GM18907 (cell line): ENCODE results near the gene SERGEF.

Source experiments
- ATAC-seq: cut with Tn5 transposase; IDR thresholded peaks from one replicate; pipeline ENCODE4 v1.9.1; 2021; ENCODE audit warnings: mild to moderate bottlenecking, moderate library complexity; ENCODE audit not compliant: unreplicated experiment

SERGEF gene

DNA sequence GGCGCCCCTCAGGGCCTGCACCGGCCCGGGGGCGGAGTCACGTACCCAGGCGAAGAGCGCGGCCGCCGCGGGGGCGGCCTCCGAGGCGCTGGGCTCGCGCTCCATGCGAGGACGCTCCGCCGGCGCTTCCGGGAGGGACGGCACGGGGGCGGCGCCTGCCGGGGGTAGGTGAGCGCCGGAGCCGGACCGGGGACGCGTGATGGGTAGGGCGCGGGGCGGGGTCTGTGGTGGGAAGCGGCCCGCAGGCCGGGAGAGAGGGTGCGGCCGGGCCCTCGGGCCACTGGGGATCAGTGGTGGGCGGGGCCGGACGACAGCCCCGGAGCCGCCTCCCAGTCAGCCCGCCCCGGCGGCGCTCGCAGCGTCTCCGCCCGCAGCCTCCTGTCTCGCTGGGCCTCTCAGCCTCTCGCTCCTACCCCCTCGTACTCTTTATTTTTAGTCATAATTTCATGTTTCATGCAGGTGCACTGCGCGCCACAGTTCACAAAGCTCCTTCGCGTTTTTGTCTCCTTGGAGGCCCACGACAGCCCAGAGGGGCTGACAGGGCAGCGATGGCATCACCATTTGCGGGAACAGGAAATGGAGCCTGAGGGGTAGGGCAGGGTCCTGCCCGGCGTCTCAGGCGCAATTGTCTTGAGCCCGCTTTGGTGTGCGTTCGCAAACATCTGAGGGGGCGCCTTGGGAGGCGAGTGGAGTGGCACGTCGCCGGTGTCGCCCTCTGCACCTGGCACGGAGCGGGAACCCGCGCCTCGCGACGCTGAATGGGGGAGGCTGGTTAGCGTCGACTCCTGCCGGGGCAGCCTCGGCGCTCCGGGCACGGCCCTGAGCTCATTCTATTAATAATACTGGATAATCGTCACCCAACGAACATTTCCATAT, at the start of gene SERGEF:
SERGEF (minus strand) TSS at position 142 of the 876 bp plus-strand sequence; CDS start at position 105, 37 bp downstream.
- peak; percentile 92 for ATAC-seq

DNA sequence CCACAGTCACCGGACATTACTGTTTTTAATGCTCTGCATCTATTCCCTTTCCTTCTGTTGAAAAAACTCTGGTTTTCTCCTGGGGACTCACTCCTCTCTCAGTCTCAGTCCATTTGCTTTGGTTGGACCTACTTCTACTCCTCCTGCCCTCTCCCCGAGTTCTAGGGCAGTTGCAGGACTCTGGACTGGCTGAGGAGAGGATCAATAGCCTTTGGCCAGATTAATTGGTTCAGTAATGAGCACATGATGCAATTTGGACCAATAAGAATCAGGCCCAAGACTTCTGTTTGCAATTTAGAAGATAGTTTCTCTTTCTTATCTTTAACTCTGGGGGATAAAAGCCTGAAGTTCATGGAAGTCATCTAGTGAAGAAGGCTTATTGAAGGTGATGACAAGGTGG, 48.5 kb upstream of the SERGEF start:
- no peak for ATAC-seq

DNA sequence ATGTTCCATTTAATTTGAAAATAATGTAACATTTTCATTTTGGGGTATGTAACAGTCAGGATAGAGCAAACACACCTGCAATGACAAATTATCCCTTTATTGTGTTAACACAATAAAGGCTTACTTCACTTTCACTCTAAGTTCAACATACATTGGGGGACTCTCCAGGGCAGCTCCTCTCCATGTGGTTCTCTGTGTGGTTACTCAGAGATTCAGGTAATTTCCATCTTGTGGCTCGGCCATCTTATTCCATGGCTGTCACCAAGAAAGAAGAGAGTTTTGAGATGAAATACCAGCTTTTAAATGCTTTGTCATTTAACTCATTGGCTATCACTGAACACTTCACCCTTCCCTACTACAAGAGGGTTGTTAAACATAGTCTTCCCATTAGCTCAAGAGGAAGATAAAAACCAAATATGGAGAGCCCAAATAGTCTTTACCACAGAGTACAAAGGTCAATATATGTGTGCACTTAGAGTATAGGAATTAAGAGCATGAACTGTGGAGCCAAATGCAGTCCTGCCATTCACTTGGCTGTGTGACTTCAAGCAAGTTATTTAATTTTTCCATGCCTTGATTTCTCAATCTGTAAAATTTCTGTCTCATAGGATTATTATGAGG, 43.8 kb upstream of the SERGEF start:
- no peak for ATAC-seq

DNA sequence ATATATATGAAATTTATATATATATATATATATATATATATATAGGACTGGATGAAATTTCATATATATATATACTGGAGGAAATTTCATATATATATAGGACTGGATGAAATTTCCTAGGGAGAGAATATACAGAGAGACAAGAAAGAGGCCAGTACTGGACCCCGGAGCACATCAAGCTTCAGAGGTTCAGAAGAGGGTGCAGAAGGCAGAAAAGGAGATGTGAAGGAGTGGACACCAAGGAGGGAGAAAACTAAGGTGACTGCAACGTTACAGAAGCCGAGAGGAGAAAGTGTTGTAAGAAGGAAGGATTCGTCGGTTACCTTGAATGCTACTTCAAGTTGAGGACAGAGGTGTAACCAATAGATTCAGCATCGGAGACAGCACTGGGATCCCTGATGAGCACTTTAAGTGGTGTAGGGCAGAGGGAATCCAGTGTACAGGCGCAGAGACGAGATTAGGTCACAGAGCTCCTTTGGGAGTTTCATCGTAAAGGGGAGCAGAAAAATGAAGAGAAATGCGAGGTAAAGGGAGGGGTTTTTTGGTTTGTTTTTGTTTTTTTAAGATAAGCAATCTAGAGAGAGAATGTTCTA, 41.8 kb upstream of the SERGEF start:
- ATAC-seq, result no peak

DNA sequence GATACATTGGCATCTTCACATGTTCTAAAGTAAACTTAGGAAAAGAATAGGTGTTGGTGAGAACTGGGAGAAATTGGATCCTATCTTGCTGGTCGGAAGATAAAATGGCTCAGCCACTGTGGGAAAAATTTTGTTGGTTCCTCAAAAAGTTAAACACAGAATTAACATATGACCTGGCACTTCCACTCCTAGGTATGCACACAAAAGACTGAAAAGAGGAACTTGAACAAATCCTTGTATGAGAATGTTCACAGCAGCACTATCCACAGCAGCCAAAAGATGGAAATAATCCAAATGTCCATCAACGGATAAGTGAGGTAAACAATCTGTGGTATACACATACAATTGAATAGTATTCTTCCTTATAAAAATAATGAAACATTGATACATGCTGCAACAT, 38.0 kb upstream of the SERGEF start:
- ATAC-seq, result no peak

DNA sequence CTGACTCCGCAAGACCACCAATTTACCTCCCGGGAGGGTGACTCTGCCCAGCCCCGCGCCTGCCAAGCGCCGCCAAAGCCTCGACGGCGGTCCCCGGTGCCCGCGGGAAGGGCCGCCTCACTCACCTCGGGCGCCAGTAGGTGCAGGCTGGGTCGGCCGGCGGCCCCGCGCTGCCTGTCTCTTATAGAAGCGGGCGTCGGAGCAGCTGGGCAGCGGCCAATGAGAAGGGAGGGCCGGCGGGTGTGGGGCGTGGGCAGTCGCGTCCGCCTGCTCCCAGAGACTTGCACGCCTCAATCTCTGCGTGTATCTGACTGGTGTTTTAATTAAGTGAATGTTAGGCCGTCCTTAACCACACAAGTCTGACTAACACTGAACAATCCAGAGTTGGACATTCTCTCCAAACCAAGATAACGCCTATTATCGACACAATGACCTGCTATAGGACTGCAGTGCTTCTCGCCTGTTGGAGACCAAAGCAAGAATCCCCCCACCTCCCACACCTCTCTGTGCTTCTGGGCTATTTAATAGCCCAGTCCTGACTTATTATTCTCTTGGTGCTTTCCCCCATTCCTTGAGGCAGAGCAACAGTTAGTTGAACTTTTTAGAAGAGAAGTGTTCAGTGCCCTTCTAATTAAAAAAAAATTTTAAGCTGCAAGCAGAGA, 33.4 kb upstream of the SERGEF start, which contains the start of gene TPH1:
TPH1 (minus strand) TSS at position 154 of the 662 bp plus-strand sequence. CDS start 5,507 bp downstream, outside the sequence.
- ATAC-seq, result no peak

DNA sequence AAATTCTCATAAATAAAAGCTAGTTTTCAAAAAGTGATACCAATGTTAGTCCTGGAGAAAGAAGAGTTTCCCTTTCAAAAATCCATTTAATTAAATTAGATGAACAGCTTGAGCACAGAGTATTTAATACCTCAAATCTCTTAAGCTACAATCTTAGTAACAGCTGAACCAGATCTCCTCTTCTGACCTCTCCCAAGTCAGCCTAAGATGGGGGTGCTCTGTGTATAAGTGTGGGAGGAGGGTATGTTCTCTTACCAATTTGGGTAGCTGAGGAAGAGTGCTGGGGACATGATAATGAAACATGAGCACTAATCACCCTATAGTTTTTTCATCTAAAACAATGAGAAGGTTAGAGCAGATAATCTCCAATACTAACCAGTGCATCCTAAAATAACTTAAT, 23.6 kb upstream of the SERGEF start:
- no peak for ATAC-seq

DNA sequence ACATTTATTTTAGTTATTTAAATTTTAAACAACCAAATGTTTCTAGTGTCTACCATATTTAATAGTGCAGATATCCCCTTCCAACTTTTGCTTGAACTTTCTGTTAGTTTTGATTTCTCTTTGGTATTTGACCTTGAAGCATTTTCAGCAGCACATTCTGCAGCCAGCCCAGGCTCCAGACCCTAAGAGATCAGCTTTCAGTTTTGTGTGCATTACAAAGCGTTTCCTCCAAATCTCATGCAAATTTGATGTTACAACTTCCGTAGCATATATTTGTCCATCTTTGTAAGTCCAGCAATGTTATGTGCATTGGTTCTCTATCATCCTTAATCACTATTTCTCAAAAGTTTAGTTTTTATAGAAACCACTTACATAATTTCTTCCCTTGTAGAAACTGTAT, 14.6 kb upstream of the SERGEF start:
- ATAC-seq, result no peak

DNA sequence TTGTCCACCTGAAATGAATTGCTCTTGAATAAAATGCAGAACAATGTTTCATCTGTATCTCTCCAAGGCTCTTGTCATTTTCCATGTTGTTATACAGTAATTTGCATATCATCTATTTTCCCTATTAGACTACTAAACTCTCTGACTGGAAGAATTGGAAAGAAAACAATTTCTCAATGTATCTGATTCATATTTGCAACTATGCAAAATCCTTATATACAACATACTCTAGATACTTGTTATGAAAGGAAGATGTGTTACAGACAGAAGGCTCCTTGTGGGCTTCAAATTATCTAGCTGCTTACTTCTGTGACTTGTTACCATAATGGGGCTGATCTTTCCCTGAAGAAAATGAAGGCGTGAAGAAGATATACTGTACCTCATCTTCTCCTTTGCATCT, 9.6 kb upstream of the SERGEF start:
- ATAC-seq, result no peak

DNA sequence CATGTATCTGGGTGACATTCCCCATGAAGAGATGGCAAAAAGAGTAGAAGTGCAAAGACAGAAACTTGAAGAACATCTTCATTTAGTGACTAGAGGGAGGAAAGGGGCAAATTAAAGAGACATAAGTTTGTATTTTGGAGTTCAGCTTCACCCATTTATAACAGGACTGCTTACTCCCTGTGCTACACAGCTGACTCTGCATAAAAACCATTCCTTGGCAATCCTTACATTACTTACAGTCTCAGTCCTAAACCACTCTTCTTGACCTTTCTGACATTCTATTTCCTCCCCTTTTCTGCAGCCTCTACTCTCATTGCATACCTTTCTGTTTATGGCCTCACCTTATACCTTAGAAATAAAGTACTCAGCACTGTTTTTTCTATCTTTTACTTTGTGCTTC, 6.8 kb upstream of the SERGEF start:
- no peak for ATAC-seq

DNA sequence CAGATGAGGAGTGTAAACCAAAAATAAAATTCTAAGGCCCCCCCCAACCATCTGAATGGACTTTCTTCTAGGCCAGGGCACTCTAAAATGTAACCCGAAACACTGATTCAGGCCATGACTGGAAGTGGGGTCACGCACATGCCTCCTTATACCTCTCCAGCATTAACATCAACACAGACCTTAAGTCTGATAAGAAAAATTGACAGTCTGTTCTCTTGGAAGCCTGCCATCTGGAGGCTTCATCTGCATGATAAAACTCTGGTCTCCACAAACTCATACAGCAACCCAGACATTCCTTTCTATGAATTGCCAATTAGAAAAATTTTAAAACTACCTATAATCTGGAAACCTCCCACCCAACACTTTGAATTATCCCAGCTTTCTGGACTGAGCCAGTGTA, 3.9 kb upstream of the SERGEF start:
- ATAC-seq, result no peak

DNA sequence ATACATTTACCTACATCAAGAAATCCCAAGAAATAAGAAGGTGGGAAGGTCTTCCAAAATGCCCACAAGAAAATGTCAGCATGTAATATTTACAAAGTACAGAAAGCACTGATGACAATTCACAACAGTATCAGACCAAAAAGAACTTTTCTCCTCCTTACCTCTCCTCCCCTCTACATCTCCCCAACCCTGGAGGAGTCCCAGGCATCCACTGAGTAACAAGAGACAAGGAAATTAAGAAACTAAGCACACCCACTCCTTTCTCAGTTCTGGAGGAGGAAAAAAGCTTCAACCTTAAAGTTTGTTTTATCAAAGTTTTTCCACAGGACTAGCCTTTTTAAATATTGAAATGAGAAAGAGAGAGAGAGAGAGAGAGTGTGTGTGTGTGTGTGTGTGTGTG, 2.0 kb upstream of the SERGEF start:
- ATAC-seq, result no peak

DNA sequence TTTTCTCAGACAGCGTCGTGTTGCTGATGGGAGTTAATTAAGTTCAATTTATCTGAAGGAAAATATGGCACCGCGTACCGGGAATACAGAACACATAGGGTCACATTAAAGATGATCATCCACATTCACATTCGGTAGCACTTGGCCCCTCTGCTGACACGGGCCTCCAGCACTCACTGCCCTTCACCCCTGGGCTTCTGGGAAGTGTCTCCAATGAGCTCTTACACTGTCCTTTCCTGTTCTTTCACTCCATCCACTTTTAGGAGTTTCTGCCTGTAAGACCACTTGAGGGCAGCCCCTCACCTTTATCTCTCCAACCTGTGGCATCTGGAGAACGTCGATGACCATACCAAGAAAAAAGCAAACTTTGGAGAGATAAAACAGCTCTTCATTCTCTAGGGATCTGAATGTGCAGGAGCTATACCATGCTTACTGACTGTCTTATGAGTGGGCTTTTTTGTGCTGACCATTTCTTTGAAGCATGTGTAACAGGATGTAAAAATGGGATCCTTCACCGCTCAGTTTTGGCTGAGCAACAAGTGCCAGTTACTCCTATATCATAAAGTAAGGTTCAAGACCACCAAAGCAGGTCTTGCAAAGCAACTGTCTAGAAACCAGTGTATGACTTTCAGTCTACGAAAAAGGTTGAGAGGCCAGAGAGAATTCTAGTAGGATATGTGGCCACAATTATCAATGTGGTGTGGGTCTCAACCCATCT, 1.1 kb upstream of the SERGEF start:
- ATAC-seq, result no peak

DNA sequence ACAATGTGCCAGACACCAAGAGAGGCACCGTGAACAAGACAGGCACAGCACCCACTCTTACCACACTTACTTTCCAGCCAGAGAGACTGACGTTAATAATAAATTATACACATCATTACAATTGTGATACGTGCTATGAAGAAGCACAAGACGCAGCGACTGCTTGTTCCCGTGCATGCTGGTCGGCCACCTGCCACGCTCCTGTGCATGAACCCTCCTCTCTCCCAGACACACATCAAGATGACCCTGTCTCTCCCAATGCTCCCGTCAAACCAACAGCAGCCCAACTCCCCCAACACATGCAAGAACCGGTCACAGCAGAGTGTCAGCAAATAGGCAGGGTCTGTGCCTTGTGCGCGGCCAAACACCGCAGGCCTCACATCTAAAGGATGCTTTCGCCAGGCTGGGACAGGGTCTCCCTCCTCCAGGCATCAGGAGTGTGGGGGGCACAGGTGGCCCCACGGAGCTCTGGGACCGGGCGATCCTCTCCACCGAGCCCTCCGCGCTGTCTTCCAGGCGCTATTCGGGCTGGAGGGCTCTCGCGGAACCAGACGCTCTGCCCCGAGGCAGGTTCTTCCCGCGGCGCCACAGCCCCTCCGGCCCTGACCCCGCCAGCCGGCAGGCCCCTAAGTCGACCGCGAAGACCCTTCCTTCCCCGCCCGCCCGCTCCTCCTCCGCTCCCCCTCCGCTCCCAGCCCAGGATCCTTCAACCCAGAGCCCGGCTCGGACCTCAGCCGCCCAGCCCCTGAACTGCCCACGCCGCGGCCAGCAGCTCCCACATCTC, 533 bp downstream of the SERGEF start:
- peak; percentile 14 for ATAC-seq

DNA sequence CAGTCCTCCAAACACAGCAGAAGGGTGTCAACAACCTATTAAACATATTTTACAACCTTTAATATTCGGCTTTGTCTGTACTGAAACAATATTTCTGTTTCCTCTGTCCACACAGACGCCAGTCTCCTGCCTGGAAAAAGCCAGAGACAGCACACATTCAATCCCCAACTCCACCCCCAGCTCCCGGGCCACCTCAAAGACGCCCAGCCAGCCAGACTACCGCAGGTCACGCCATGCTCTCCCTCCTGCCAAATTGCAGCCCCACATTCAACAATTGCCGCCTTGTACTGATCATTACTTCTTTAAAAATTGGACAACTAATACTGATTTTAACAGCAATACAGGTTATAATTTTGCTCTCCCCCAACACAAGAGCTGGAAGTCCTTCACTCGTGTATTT, 1.2 kb downstream of the SERGEF start:
- ATAC-seq, result no peak

DNA sequence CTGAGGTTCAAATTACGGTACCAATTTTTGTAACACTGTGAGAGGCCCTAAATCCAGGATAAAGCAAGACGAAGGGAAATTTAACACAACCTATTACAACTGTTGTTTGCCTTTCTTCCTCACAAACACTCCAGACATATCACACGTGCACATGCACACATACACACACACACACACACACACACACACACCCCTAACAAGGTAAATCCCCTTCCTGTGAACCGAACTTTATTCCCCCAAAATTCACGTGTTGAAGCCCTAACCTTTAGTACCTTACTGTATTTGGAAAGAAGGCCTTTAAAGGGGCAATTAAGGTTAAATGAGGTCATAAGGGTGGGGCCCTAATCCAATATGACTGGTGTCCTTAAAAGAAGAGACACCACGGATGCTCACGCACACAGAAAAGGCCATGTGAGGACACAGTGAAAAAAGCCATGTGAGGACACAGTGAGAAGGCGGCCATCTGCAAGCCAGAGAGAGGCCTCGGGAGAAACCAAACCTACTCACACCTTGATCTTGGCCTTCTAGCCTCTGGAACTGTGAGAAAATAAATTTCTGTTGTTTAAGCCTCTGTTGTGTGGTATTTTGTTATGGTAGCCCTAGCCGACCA, 1.8 kb downstream of the SERGEF start:
- ATAC-seq, result no peak

DNA sequence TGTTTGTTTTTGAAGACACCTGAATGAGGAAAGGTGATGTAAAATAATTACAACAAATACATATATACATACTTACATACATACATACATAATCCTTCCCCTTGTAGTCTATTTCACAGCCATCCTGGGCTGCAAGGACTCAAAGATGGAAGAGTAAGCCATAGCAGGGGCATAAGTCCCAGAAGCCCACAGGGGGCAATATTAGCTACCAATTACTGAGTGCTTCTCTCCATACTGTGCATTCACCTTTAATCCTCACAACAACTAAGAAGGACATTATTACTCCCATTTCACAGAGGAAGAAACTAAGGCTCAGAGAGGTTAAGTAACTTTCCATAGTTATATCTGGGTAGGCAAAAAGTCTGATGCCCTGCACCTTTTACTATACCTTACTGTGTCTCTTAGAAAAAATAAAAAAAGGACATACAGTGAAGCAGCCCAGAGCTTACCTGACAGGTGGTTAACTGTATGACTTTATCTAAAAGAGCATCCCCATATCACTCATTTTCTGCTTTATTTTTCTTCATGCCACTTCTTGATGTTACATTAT, 2.7 kb downstream of the SERGEF start:
- no peak for ATAC-seq

DNA sequence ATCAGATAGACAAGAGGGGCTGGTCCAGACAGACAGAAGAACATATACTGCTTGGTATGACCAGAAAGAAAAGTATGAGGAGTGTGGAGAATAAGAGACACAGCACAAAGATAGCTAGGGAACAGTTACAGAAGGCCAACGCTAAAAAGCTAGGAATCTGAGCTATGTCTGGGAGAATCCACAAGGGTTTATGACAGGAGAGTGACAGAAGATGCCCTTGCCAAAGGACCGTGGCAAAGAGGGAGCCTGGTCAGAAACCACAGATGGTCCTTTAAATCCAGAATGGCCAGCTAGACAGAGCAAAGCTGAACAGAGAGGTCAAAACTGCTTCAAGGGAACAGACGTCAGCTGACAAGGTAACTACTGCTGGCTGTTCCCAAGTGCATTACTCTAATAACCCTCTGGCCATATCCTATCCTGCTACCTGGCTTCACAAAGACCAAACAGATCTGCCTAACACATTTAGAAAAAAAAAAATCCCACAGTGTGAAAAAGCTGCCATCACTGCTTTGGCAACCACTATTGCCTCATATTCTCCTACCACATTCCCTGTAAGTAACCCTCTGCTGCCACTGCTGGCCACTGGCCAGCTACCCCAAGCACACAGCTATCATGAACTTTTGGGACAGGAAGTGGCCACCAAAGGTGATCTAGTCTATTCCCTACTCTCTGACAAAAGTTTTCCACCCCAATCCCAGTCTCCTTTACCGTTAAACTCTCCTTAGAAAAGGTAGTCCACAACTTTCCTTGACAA, 7.3 kb downstream of the SERGEF start:
- no peak for ATAC-seq

DNA sequence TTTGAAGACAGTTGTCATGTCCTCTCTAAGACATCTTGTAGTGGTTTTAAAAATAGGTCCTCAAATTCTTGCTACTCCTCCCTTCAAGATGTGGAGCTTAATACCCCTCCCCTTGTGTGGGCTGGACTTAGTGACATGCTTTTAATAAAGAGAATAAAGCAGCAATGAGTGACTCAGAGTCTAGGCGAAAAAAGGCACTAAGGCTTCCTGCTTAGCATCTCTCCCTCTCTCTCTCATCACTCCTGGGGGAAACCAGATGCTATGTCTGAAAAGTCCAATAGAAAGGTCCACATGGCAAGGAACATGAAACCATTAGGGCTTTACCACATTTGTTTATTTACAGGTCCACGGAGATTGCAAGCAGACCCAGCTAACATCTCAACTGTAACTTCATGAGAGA, 11.7 kb downstream of the SERGEF start:
- no peak for ATAC-seq
